ENCODE data around the gene SLC44A1. TPM values are rescaled to one million over a fixed set of nuclear protein-coding genes. Genes with fewer than 3 reads are reported as not detected.

Gene SLC44A1
- total RNA-seq, 1 experiment from 2014 or later: 15.2 TPM

- TF ChIP-seq CTCF (IDR thresholded peaks at IDR 0.05; ENCODE audit: unreplicated experiment): no peak
- DNase-seq (ENCODE audit: unreplicated experiment): no peak
- CTCF ChIA-PET: no interaction called here
- Mint-ChIP-seq H3K4me3 (ENCODE audit: unreplicated experiment) (no peak overlapping the region), H3K36me3 (ENCODE audit: insufficient read depth, unreplicated experiment) (no peaks in the 10 kb centered on the region), H3K9me3 (ENCODE audit: unreplicated experiment) (peaks cover 17% of the 10 kb centered on the region), H3K27ac (ENCODE audit: low read depth, unreplicated experiment) (no peak overlapping the region), H3K4me1 (ENCODE audit: insufficient read depth, unreplicated experiment) (peaks cover under 1% of the 10 kb centered on the region), H3K27me3 (ENCODE audit: insufficient read depth, unreplicated experiment) (no peaks in the 10 kb centered on the region)
- intact Hi-C loops (cut with micrococcal nuclease): no loop called here
- POLR2A ChIA-PET: interaction anchor here (0.6 to 0.7 kb wide), 2 partner anchors 13 to 1908 kb away, joined by 3 read pairs; no protein-coding TSS in a partner anchor
- BruUV-seq (replicated peaks): no TSS peak
These were observed 25.1 kb downstream of the SLC44A1 start for GRCh38 chr9:105269593-105269992.

- TF ChIP-seq CTCF (IDR thresholded peaks at IDR 0.05; ENCODE audit: unreplicated experiment): no peak
- H3K27ac Mint-ChIP-seq (ENCODE audit: low read depth, unreplicated experiment): no peak overlapping the region
- no TSS peak for BruUV-seq (replicated peaks)
These were observed 26.3 kb downstream of the SLC44A1 start for GRCh38 chr9:105270711-105271110.

GRCh38 chr9:105273731-105274130 lies 29.3 kb downstream of the SLC44A1 start:
- H3K4me3 Mint-ChIP-seq (ENCODE audit: unreplicated experiment): no peak overlapping the region
- H3K4me1 Mint-ChIP-seq (ENCODE audit: insufficient read depth, unreplicated experiment): no peaks in the 10 kb centered on the region
- TF ChIP-seq CTCF (IDR thresholded peaks at IDR 0.05; ENCODE audit: unreplicated experiment): no peak
- no peaks in the 10 kb centered on the region for H3K36me3 Mint-ChIP-seq (ENCODE audit: insufficient read depth, unreplicated experiment)
- H3K9me3 Mint-ChIP-seq (ENCODE audit: unreplicated experiment): no peaks in the 10 kb centered on the region
- ChIA-PET CTCF (no interaction called here), POLR2A (no interaction called here)
- no TSS peak for BruUV-seq (replicated peaks)
- no peak for DNase-seq (ENCODE audit: unreplicated experiment)
- no peaks in the 10 kb centered on the region for H3K27me3 Mint-ChIP-seq (ENCODE audit: insufficient read depth, unreplicated experiment)
- H3K27ac Mint-ChIP-seq (ENCODE audit: low read depth, unreplicated experiment): no peak overlapping the region
- intact Hi-C loops (cut with micrococcal nuclease): no loop called here

More at GRCh38 chr9:105270711-105271110, 26.3 kb downstream of the SLC44A1 start:
- H3K4me3 Mint-ChIP-seq (ENCODE audit: unreplicated experiment): no peak overlapping the region
- POLR2A ChIA-PET: no interaction called here
- DNase-seq (ENCODE audit: unreplicated experiment): no peak
- H3K36me3 Mint-ChIP-seq (ENCODE audit: insufficient read depth, unreplicated experiment): no peaks in the 10 kb centered on the region
- intact Hi-C loops (cut with micrococcal nuclease): no loop called here
- H3K4me1 Mint-ChIP-seq (ENCODE audit: insufficient read depth, unreplicated experiment): no peaks in the 10 kb centered on the region
- H3K9me3 Mint-ChIP-seq (ENCODE audit: unreplicated experiment): peaks cover 14% of the 10 kb centered on the region
- H3K27me3 Mint-ChIP-seq (ENCODE audit: insufficient read depth, unreplicated experiment): no peaks in the 10 kb centered on the region
- CTCF ChIA-PET: no interaction called here

GRCh38 chr9:105275111-105275510 lies 30.7 kb downstream of the SLC44A1 start:
- Mint-ChIP-seq H3K4me1 (ENCODE audit: insufficient read depth, unreplicated experiment) (no peaks in the 10 kb centered on the region), H3K9me3 (ENCODE audit: unreplicated experiment) (no peaks in the 10 kb centered on the region), H3K4me3 (ENCODE audit: unreplicated experiment) (no peak overlapping the region), H3K36me3 (ENCODE audit: insufficient read depth, unreplicated experiment) (no peaks in the 10 kb centered on the region), H3K27ac (ENCODE audit: low read depth, unreplicated experiment) (no peak overlapping the region), H3K27me3 (ENCODE audit: insufficient read depth, unreplicated experiment) (no peaks in the 10 kb centered on the region)
- no peak for DNase-seq (ENCODE audit: unreplicated experiment)
- intact Hi-C loops (cut with micrococcal nuclease): no loop called here
- POLR2A ChIA-PET: interaction anchor here (0.7 to 2.4 kb wide), 4 partner anchors 14 to 1894 kb away, joined by 3 to 13 read pairs (median 4); partner anchors contain the start of gene SLC44A1
- TF ChIP-seq CTCF (IDR thresholded peaks at IDR 0.05; ENCODE audit: unreplicated experiment): no peak
- BruUV-seq (replicated peaks): no TSS peak
- CTCF ChIA-PET: interaction anchor here (0.6 kb wide), 1 partner anchor 1681 kb away, joined by 4 read pairs; no protein-coding TSS in a partner anchor

Data from MCF 10A (cell line).